HG02840 (cell line): ENCODE data around the gene UGT1A7.

Source experiments
- ATAC-seq: cut with Tn5 transposase; IDR thresholded peaks from one replicate; pipeline ENCODE4 v1.9.1; 2021; ENCODE audit warnings: mild to moderate bottlenecking, moderate library complexity, moderate number of reproducible peaks; ENCODE audit not compliant: unreplicated experiment, low FRiP score

UGT1A7 gene

DNA sequence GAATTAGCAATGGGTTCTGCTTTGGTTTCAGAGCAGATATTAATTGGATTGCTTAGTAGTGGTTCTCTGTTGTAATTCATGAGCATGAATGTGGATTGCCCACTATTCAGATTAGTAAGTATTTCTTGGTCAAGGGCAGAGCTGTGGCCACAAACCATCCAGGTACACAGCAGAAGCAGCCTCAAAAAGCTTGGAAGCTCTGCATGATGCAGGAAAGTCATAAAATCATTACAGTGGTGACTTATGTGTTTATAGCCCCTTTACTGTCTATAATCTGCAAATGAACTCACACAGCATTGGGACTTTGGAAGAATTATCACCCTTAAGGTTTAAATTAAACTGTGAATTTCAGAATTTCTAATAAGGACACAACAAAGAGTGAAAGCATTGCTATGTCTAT is 76.4 kb downstream of the UGT1A7 start:
- ATAC-seq = no peak

DNA sequence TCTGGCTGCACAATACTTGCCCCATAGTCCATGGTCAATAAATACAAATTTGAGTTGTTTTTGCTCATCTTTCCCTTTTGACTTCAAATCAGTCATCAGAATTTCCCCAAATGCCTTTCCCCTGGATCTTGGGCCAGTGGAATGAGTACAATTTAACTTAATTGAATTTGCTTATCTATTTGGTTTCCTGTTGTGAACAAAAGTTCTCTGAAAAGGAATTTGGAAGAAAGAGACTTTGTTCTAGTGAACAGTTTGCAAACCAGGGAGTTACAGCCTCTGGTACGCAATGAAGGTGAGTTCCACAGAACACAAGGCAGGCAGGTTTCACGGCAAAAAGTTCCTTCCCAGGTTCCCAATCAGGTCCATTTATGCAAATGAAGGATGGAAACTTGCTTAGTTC is 77.1 kb downstream of the UGT1A7 start:
- no peak for ATAC-seq

DNA sequence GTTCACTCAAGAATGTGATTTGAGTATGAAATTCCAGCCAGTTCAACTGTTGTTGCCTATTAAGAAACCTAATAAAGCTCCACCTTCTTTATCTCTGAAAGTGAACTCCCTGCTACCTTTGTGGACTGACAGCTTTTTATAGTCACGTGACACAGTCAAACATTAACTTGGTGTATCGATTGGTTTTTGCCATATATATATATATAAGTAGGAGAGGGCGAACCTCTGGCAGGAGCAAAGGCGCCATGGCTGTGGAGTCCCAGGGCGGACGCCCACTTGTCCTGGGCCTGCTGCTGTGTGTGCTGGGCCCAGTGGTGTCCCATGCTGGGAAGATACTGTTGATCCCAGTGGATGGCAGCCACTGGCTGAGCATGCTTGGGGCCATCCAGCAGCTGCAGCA is 78.3 kb downstream of the UGT1A7 start, which contains the start of gene UGT1A1:
Gene UGT1A1 (plus strand): TSS at position 228 of the 400 bp plus-strand sequence. CDS start 18 bp downstream, at position 246.
- no peak for ATAC-seq

- ATAC-seq = no peak
These were observed 79.5 kb downstream of the UGT1A7 start for GRCh38 chr2:233761040-233761769.

- no peak for ATAC-seq
These were observed 82.6 kb downstream of the UGT1A7 start for GRCh38 chr2:233764264-233764663.

GRCh38 chr2:233764761-233765160 is 83.1 kb downstream of the UGT1A7 start:
- ATAC-seq = no peak

DNA sequence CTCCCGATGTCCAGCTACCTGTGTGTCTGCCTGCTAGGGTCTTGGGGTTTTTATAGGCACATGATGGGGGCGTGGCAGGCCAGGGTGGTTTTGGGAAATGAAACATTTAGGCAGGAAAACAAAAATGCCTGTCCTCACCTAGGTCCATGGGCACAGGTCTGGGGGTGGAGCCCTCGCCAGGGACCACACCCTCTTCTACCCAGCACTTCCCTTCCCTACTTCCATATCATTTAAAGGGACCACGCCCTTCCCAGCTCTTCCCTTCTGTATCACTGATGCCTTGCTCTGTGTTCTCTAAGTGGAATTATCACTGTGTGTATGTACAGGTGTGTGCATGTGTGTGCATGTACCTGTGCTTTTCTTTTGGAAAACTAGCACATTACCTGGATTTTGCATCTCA is 84.7 kb downstream of the UGT1A7 start:
- no peak for ATAC-seq

- ATAC-seq = no peak
These were observed 86.4 kb downstream of the UGT1A7 start for GRCh38 chr2:233768076-233768475.

DNA sequence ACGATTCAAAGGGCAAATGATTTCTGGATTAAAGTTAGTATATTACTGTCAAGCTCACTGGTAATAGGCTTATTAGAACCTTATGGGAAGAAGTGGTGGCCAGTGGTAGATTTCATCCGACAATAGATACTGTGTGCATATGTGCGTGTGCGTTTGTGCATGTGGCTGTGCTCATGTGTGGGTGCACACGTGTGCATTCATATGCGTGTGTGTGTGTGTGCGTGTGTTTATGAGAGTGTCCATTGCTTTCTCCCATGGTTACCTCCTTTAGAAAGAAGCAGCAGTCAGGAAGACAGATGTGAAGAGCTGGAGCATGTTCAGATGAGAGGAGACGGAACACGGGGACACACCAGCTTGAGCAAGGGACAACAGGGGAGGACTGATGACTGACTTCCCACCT is 87.6 kb downstream of the UGT1A7 start:
- no peak for ATAC-seq

DNA sequence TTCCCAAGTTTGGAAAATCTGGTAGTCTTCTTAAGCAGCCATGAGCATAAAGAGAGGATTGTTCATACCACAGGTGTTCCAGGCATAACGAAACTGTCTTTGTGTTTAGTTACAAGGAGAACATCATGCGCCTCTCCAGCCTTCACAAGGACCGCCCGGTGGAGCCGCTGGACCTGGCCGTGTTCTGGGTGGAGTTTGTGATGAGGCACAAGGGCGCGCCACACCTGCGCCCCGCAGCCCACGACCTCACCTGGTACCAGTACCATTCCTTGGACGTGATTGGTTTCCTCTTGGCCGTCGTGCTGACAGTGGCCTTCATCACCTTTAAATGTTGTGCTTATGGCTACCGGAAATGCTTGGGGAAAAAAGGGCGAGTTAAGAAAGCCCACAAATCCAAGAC is 90.5 kb downstream of the UGT1A7 start:
- ATAC-seq = no peak

DNA sequence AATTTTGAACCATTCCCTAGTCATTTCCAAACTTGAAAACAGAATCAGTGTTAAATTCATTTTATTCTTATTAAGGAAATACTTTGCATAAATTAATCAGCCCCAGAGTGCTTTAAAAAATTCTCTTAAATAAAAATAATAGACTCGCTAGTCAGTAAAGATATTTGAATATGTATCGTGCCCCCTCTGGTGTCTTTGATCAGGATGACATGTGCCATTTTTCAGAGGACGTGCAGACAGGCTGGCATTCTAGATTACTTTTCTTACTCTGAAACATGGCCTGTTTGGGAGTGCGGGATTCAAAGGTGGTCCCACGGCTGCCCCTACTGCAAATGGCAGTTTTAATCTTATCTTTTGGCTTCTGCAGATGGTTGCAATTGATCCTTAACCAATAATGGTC is 90.9 kb downstream of the UGT1A7 start:
- ATAC-seq = no peak

GRCh38 chr2:233773854-233774253 is 92.2 kb downstream of the UGT1A7 start:
- no peak for ATAC-seq

DNA sequence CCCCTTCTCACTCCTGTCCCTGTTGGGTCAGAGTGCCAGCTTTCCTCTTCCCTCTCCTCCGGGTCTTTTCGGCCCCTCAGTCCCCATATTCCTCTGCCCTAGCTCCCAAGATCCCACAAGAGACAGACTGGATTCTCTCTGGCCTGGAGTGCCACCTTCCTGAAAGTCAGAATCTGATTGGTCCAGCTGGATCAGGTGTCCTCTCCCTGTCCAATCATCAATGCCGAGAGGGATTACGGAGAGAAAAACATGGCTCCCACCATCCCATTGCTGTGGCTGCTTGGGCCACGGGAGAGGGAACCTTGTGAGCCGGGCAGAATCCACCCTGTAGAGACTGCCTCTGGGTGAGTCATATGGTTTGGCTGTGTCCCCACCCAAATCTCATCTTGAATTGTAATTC is 93.7 kb downstream of the UGT1A7 start:
- no peak for ATAC-seq

GRCh38 chr2:233778030-233778429 is 96.3 kb downstream of the UGT1A7 start, which contains the start of gene MROH2A:
Gene MROH2A, plus strand, starts transcription at chr2:233778330. Its CDS starts 1,029 bp downstream, at chr2:233779359.
- ATAC-seq = no peak

GRCh38 chr2:233779722-233780121 is 98.0 kb downstream of the UGT1A7 start:
- no peak for ATAC-seq

DNA sequence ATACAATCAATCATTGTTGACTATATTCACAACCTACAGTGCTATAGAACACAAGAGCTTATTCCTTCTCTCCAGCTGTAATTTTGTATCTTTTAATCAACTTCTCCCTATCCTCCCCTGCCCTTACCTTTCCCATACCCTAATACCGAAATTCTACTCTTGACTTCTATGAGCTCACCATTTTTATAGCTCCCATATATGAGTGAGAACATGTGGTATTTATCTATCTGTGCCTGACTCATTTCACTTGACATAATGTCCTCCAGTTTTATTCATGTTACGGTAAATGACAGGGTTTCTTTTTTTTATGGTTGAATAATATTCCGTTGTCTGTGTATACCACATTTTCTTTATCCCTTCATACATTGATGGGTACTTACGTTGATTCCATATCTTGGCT is 99.1 kb downstream of the UGT1A7 start:
- no peak for ATAC-seq

DNA sequence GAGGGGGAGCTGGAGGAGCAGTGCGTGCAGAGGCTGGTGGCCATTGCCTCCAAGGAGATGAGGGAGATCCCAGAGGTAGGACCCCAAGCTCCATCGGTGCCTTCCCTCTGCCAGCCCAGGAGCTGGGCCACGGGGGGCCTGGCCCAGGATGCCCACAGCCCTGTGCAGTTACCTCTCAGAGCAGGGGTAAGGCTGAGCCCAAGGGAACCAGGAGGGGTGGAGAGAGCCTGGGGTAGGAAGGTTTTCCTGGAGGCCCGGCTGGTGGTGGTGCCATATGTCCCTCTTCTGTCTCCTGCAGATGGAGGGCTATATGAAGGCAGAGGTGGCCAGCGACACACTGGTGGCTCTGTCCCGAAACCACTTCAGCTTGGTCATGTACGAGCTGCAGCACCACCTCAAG is 107.9 kb downstream of the UGT1A7 start:
- ATAC-seq = no peak

GRCh38 chr2:233791151-233791882 is 109.6 kb downstream of the UGT1A7 start:
- no peak for ATAC-seq

GRCh38 chr2:233791883-233792329 is 110.2 kb downstream of the UGT1A7 start:
- ATAC-seq = no peak

DNA sequence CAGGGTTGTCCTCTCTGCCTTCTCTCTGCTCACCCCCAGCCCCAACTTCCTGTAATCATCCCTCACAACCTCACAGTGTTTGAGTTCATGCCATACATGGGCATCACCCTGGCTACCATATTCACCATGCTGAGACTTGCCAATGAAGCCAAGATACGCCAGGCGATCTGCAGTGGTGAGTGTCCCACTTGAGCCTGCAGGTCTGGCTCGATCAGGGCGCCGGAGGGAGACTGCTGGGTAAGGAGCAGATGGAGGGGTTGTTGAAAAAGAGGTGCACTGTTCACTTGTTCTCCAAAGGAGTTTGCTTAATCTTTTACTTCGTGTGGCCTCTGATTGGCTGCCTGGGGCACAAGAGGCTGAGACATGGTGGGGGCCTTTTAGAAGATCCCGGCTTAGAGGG is 111.0 kb downstream of the UGT1A7 start:
- ATAC-seq = no peak

GRCh38 chr2:233793465-233794127 is 111.9 kb downstream of the UGT1A7 start:
- ATAC-seq = no peak
